Thyroid gland (tissue), 4 donors: ENCODE measurements around the gene GAS2L1. TPM values are rescaled to one million over a fixed set of nuclear protein-coding genes. Genes with fewer than 3 reads are reported as not detected.

Experiments
- DNase-seq, 2 donors: peaks; one replicate each; pipeline ENCODE4 v3.0.0-alpha.2; 2019
- H3K27ac ChIP-seq, 3 donors: fragments of 200-600 bp; sonication (generic); 1 replicate in 2 of 3; 2 replicates in 1 of 3; pipeline ENCODE4 v1.5.1; 2016 to 2019; ENCODE audit warnings: mild to moderate bottlenecking in 1 of 3, moderate library complexity in 1 of 3
- H3K27me3 ChIP-seq: fragments of 200-600 bp; sonication (generic); one replicate; pipeline ENCODE4 v1.5.1; 2019
- H3K36me3 ChIP-seq, 2 donors: fragments of 200-600 bp; sonication (generic); one replicate each; pipeline ENCODE4 v1.5.1; 2016 to 2019
- H3K4me1 ChIP-seq, 2 donors: fragments of 200-600 bp; sonication (generic); one replicate each; pipeline ENCODE4 v1.5.1; 2017 to 2019
- H3K4me3 ChIP-seq, 3 donors: fragments of 200-600 bp; sonication (generic); replicated peaks in 1 of 3; 1 replicate in 2 of 3; 2 replicates in 1 of 3; pipeline ENCODE4 v1.5.1; 2016; ENCODE audit warnings: mild to moderate bottlenecking in 1 of 3
- H3K9me3 ChIP-seq: fragments of 200-600 bp; sonication (generic); one replicate; pipeline ENCODE4 v1.5.1; 2017
- POLR2A ChIP-seq, 2 donors: fragments of 450-650 bp; IDR thresholded peaks; one replicate each; pipeline ENCODE4 v1.6.1; 2017; ENCODE audit warnings: antibody characterized with exemption in 2 of 2, mild to moderate bottlenecking in 2 of 2, moderate library complexity in 1 of 2
- WGBS, 2 donors: methylation state at CpG; one replicate each; pipeline ENCODE4 v1.1.5; 2017; 5-methylcytosine and 5-hydroxymethylcytosine counted together
- intact Hi-C: fragments of 100-400 bp; cut with DNase I; formaldehyde crosslinking; loops from one replicate; pipeline ENCODE4 v1.15.1; 2023
- total RNA-seq, 4 donors: library from RNA; depleted of rRNA; stranded (reverse); fragments of >200 nt; gene quantifications; one replicate each; pipeline ENCODE4 v1.2.3, GENCODE V29; 2016
- TF ChIP-seq, protein P1 (sequence below), 6 experiments: fragments of 200-600 bp in 3 of 6; fragments of 450-650 bp in 3 of 6; sonication (generic) in 3 of 6; IDR thresholded peaks; one replicate each; pipeline ENCODE4 v1.5.1; 2016 to 2019; ENCODE audit warnings: antibody characterized with exemption in 6 of 6, mild to moderate bottlenecking in 2 of 6, inconsistent platforms in 1 of 6, moderate library complexity in 1 of 6

GAS2L1 gene
- total RNA-seq, 4 donors from 2014 or later = 9.3 to 22.2 (median 15.7) TPM

GRCh38 chr22:29313576-29314466 lies 7.4 kb downstream of the GAS2L1 start:
- TF ChIP-seq POLR2A (IDR thresholded peaks at IDR 0.05) = no peak
- TF ChIP-seq, protein P1, sequence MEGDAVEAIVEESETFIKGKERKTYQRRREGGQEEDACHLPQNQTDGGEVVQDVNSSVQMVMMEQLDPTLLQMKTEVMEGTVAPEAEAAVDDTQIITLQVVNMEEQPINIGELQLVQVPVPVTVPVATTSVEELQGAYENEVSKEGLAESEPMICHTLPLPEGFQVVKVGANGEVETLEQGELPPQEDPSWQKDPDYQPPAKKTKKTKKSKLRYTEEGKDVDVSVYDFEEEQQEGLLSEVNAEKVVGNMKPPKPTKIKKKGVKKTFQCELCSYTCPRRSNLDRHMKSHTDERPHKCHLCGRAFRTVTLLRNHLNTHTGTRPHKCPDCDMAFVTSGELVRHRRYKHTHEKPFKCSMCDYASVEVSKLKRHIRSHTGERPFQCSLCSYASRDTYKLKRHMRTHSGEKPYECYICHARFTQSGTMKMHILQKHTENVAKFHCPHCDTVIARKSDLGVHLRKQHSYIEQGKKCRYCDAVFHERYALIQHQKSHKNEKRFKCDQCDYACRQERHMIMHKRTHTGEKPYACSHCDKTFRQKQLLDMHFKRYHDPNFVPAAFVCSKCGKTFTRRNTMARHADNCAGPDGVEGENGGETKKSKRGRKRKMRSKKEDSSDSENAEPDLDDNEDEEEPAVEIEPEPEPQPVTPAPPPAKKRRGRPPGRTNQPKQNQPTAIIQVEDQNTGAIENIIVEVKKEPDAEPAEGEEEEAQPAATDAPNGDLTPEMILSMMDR (IDR thresholded peaks at IDR 0.05) = no peak
- Histone ChIP-seq H3K36me3 (no peaks in the 10 kb centered on the region), H3K9me3 (no peaks in the 10 kb centered on the region), H3K27ac (no peak overlapping the region), H3K27me3 (peaks cover 17% of the 10 kb centered on the region), H3K4me3 (no peak overlapping the region), H3K4me1 (peaks cover 24 to 60% of the 10 kb centered on the region in 2 donors)
- no peak for DNase-seq
- WGBS, 2 donors = 12 to 20% methylated on average over 23 to 33 of the region's 51 CpGs
- intact Hi-C loops = loop anchor here (10.0 kb wide), 1 partner anchor 71 kb away; the partner anchor contains the start of gene AP1B1

DNA sequence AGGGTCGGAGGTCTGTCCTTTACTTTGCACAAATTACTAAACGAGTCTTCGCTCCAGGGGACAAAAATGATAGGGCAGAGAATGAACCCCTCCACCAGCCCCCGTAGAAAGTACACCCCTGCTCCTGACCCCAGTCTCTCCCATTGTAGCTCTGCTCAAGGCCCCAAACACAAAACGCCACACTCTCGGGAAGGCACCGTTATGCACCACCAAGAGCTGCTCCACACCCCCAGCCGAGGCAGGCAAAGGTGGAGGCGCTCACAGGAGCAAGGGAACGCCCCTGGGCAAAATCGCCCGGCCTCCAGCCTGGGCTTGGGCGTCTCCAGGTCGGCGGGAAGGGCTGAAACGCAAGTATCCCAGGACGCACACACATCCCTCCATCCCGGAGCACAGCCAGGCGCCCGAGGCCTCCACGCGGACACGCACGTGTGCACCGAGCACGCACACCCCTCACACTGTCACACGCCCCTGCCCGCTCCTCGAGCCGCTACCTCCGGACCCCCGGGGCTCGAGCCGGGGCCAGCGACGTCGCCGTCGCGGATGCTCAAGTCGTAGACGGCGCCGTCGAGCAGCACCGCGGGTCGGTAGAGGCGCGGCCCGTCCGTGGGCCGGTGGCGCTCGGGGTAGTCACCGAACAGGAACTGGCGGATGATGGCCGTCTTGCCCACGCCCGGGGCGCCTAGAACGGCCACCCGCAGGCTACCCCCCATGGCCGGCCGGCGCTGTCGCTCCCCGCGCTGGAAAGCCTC lies 8.3 kb downstream of the GAS2L1 start:
- DNase-seq = no peak
- peak overlapping the region in 1 of 3 donors; percentile 14 for H3K4me3 ChIP-seq
- TF ChIP-seq, protein P1 (IDR thresholded peaks at IDR 0.05) = no peak
- 13 to 26% methylated on average over 8 to 12 of the region's 69 CpGs for WGBS, 2 donors
- no peaks in the 10 kb centered on the region for H3K36me3 ChIP-seq
- no peak overlapping the region for H3K27ac ChIP-seq
- H3K4me1 ChIP-seq = peaks cover 24 to 51% of the 10 kb centered on the region in 2 donors
- H3K27me3 ChIP-seq = peaks cover 17% of the 10 kb centered on the region
- intact Hi-C loops = loop anchor here (10.0 kb wide), 1 partner anchor 70 kb away; the partner anchor contains the start of gene AP1B1
- no peaks in the 10 kb centered on the region for H3K9me3 ChIP-seq

GRCh38 chr22:29315286-29316140 lies 9.1 kb downstream of the GAS2L1 start, which contains the start of gene RASL10A:
Gene RASL10A, minus strand, starts transcription at chr22:29315697. Its CDS starts 451 bp downstream, at chr22:29315246.
- WGBS, 2 donors = 11% methylated on average over 22 to 29 of the region's 103 CpGs
- Histone ChIP-seq H3K4me3 (peak within 1 kb of the TSS in 1 of 3 donors; percentile 14), H3K27me3 (peaks cover 17% of the 10 kb centered on the region), H3K9me3 (no peaks in the 10 kb centered on the region), H3K27ac (no peak within 1 kb of the TSS), H3K36me3 (no peaks in the 10 kb centered on the region), H3K4me1 (peaks cover 24 to 46% of the 10 kb centered on the region in 2 donors)
- no peak for TF ChIP-seq POLR2A (IDR thresholded peaks at IDR 0.05)
- TF ChIP-seq, protein P1 (IDR thresholded peaks at IDR 0.05) = no peak
- no peak for DNase-seq
- intact Hi-C loops = loop anchor here (10.0 kb wide), 1 partner anchor 69 kb away; the partner anchor contains the start of gene AP1B1

GRCh38 chr22:29316141-29316828 lies 9.8 kb downstream of the GAS2L1 start:
- Histone ChIP-seq H3K4me3 (no peak overlapping the region), H3K36me3 (no peaks in the 10 kb centered on the region), H3K4me1 (peaks cover 21 to 38% of the 10 kb centered on the region in 2 donors), H3K27ac (no peak overlapping the region), H3K9me3 (no peaks in the 10 kb centered on the region), H3K27me3 (peaks cover 17% of the 10 kb centered on the region)
- intact Hi-C loops = loop anchor here (10.0 kb wide), 1 partner anchor 69 kb away; the partner anchor contains the start of gene AP1B1
- TF ChIP-seq POLR2A (IDR thresholded peaks at IDR 0.05) = no peak
- TF ChIP-seq, protein P1 (IDR thresholded peaks at IDR 0.05) = no peak
- 63 to 71% methylated on average over 18 of the region's 18 CpGs for WGBS, 2 donors
- DNase-seq = peak in 1 of 2 donors; percentile 1
